B cell (primary cell): Measurements from ENCODE around the gene NOS3.

Experiments
- EZH2 ChIP-seq: IDR thresholded peaks from 2 replicates; pipeline ENCODE4 v1.6.1; 2012; ENCODE audit warnings: borderline replicate concordance, low read depth, mild to moderate bottlenecking, moderate library complexity, low read length; ENCODE audit not compliant: insufficient read depth, poor library complexity, severe bottlenecking
- TF ChIP-seq, protein P1 (sequence below): fragments of 200-600 bp; IDR thresholded peaks from one replicate; pipeline ENCODE4 v1.8.0; 2022; ENCODE audit warnings: antibody characterized with exemption, mild to moderate bottlenecking

DNA sequence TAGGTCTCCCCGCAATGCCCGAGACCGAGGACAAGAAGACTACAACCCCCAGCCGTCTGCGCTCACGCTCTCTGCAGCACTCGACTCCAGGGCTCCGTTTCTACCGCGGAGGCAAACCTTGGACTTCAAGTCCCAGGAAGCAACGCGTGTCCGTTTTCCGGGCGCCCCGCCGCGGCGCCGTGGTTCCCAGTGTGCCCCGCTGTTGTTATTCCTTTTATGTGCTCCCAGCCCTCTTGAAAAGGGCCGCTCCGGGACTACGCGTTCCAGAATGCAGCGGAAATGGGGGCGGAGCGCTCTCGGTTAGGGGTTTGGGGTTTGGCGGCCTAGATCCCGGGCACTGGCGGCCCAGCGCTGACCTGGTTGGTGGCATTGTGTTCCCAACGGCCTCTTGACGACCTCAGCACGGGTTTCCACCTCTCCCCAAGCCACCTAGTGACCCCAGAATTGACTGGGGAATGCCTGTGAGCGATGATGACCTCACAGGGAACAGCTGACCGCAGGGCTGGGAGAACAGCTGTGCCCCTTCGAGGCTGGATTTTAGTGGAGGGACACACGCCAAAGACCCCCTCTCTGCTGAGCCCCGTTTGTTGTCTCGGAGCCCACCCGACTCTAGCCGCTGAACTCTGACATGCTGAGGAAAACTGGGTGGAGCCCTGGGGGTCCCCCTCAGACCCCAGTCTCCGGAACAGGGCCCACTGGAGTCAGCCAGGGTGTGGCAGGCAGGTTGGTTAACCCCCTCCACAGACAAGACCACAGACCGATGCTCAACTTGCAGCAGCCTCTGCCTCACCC is 67.4 kb downstream of the NOS3 start:
- TF ChIP-seq, protein P1, sequence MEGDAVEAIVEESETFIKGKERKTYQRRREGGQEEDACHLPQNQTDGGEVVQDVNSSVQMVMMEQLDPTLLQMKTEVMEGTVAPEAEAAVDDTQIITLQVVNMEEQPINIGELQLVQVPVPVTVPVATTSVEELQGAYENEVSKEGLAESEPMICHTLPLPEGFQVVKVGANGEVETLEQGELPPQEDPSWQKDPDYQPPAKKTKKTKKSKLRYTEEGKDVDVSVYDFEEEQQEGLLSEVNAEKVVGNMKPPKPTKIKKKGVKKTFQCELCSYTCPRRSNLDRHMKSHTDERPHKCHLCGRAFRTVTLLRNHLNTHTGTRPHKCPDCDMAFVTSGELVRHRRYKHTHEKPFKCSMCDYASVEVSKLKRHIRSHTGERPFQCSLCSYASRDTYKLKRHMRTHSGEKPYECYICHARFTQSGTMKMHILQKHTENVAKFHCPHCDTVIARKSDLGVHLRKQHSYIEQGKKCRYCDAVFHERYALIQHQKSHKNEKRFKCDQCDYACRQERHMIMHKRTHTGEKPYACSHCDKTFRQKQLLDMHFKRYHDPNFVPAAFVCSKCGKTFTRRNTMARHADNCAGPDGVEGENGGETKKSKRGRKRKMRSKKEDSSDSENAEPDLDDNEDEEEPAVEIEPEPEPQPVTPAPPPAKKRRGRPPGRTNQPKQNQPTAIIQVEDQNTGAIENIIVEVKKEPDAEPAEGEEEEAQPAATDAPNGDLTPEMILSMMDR, result no peak
- no peak for TF ChIP-seq EZH2
